ENCODE data around the gene RASAL2. TPM values are rescaled to one million over a fixed set of nuclear protein-coding genes. Genes with fewer than 3 reads are reported as not detected.

RASAL2 gene
- total and polyA plus RNA-seq, 2 experiments from 2014 or later: 16.0 to 42.2 TPM

- Histone ChIP-seq H3K36me3 (ENCODE audit: insufficient read depth) (no peaks in the 10 kb centered on the region), H4K20me1 (replicated peaks; ENCODE audit: insufficient read depth) (peaks cover 2% of the 10 kb centered on the region; the same call in 1 of the 2 replicates), H3K4me3 (no peak overlapping the region), H3K4me2 (no peak overlapping the region), H3F3A (replicated peaks; ENCODE audit: low read depth) (no peaks in the 10 kb centered on the region), H3K4me1 (ENCODE audit: insufficient read depth) (peaks cover 15% of the 10 kb centered on the region), H3K27me3 (ENCODE audit: insufficient read depth) (no peaks in the 10 kb centered on the region), H2AFZ (no peak overlapping the region), H3K79me2 (replicated peaks; ENCODE audit: insufficient read depth) (peaks cover 97% of the 10 kb centered on the region), H3K27ac (ENCODE audit: low read depth) (no peak overlapping the region), H3K9me2 (ENCODE audit: insufficient read depth) (no peaks in the 10 kb centered on the region)
- TF ChIP-seq ZNF114 (CRISPR knock-in tag; IDR thresholded peaks at IDR 0.05) (no peak), NANOG (IDR thresholded peaks at IDR 0.05; ENCODE audit: borderline replicate concordance) (no peak), EZH2phosphoT487 (IDR thresholded peaks at IDR 0.05; ENCODE audit: unreplicated experiment) (no peak), EZH2 (IDR thresholded peaks at IDR 0.05; ENCODE audit: low read depth, unreplicated experiment) (no peak), CTCF (conservative IDR thresholded peaks at IDR 0.05; ENCODE audit: low read depth in 2 of 2) (no peak), ZNF462 (CRISPR knock-in tag; IDR thresholded peaks at IDR 0.05) (no peak), POLR2AphosphoS5 (IDR thresholded peaks at IDR 0.05; ENCODE audit: low read depth) (no peak)
- no peaks in the 10 kb centered on the region for H3K9me3 Mint-ChIP-seq
- DNase-seq (ENCODE audit: low spot score) (no peak), ATAC-seq (no peak)
- no peaks in the 10 kb centered on the region for H3K27me3 Mint-ChIP-seq (ENCODE audit: insufficient read depth, low read depth, poor library complexity)
- H3K4me3 Mint-ChIP-seq: no peak overlapping the region
- H3K36me3 Mint-ChIP-seq (ENCODE audit: low read depth): no peaks in the 10 kb centered on the region
- H3K4me1 Mint-ChIP-seq: peaks cover 13% of the 10 kb centered on the region; the same call in 2 of the 3 replicates
- H3K27ac Mint-ChIP-seq: no peak overlapping the region
Observed at GRCh38 chr1:178168536-178168935, 74.6 kb downstream of the RASAL2 start.

Measured in GM23338 (cell line).